Breast epithelium (tissue), 3 donors: ENCODE data around the gene NR4A3.

ENCODE experiments used
- CTCF ChIP-seq, 3 donors: fragments of 450-650 bp; IDR thresholded peaks; one replicate each; pipeline ENCODE4 v1.5.1; 2016 to 2017; ENCODE audit warnings: antibody characterized with exemption in 3 of 3, mild to moderate bottlenecking in 3 of 3, moderate library complexity in 3 of 3
- POLR2A ChIP-seq: fragments of 450-650 bp; IDR thresholded peaks from one replicate; pipeline ENCODE4 v1.6.1; 2016; ENCODE audit warnings: antibody characterized with exemption, mild to moderate bottlenecking, moderate library complexity

GRCh38 chr9:99911600-99911999 is 89.9 kb downstream of the NR4A3 start:
- TF ChIP-seq CTCF (IDR thresholded peaks at IDR 0.05) (no peak), POLR2A (no peak)
